Upper lobe of left lung (tissue), 4 donors: ENCODE results near the gene GPN1.

Experiments
- POLR2A ChIP-seq, 4 donors: fragments of 450-650 bp; IDR thresholded peaks; one replicate each; pipeline ENCODE4 v1.5.1; 2016 to 2017; ENCODE audit warnings: antibody characterized with exemption in 4 of 4, mild to moderate bottlenecking in 2 of 4
- POLR2AphosphoS5 ChIP-seq, 2 donors: sonication (generic); formaldehyde crosslinking; IDR thresholded peaks; one replicate each; pipeline ENCODE4 v1.5.1; 2017; ENCODE audit warnings: antibody characterized with exemption in 2 of 2
- TF ChIP-seq, protein P1 (sequence below), 6 experiments: fragments of 450-650 bp in 4 of 6; fragments of 200-600 bp in 2 of 6; sonication (generic) in 2 of 6; IDR thresholded peaks; one replicate each; pipeline ENCODE4 v1.5.1; 2016 to 2019; ENCODE audit warnings: antibody characterized with exemption in 6 of 6

DNA sequence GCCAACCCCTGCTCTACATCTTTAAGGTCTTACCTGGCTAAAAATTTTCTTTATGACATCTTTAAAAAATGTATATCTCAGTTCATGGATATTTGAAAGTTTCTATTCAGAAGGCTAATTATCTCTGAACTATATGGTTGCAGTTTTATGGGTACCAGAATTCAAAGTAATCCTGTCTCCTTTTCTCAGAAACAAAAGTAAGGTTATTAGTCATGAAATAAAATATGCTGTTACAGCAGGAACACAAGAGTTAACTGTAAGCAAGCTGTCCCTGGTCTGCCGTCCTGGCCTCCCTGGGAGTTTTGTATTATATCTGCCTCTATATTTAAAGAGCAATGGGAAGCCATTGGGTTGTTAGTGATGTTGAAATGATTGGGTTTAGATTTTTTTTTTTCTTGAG, 68.8 kb downstream of the GPN1 start:
- TF ChIP-seq, protein P1, sequence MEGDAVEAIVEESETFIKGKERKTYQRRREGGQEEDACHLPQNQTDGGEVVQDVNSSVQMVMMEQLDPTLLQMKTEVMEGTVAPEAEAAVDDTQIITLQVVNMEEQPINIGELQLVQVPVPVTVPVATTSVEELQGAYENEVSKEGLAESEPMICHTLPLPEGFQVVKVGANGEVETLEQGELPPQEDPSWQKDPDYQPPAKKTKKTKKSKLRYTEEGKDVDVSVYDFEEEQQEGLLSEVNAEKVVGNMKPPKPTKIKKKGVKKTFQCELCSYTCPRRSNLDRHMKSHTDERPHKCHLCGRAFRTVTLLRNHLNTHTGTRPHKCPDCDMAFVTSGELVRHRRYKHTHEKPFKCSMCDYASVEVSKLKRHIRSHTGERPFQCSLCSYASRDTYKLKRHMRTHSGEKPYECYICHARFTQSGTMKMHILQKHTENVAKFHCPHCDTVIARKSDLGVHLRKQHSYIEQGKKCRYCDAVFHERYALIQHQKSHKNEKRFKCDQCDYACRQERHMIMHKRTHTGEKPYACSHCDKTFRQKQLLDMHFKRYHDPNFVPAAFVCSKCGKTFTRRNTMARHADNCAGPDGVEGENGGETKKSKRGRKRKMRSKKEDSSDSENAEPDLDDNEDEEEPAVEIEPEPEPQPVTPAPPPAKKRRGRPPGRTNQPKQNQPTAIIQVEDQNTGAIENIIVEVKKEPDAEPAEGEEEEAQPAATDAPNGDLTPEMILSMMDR (IDR thresholded peaks at IDR 0.05) = no peak
- no peak for TF ChIP-seq POLR2A (IDR thresholded peaks at IDR 0.05)
- TF ChIP-seq POLR2AphosphoS5 (IDR thresholded peaks at IDR 0.05) = no peak
